Fibroblast of the conjunctiva (primary cell): ENCODE data around the gene LPP.

ENCODE experiments used
- DNase-seq: peaks from one replicate; pipeline ENCODE4 v3.0.0-alpha.2; 2010; ENCODE audit warnings: low read depth

LPP gene

DNA sequence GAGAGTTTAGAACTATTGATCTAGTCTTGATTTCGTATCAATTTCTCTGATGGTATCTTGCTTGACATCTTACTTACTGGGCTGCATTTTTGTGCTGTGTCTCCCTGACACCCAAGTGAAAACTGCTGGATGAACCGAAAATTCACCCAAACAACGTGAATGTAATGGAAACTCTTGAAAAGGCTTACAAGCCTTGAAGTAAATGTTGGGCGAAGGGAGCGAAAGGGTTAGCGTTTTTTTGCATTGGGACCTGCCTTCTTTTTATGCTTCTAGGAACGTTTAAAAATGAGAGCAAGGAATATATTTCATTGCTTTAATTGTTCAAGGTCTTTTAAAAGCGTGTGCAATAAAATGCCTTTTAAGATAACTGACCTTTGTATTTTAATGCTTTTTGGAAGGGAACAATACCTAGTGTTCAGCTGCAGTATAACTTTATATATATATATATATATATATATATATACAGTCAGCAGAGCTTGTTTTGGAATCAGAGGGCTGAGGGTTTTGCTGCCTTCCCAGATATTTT lies 94.1 kb downstream of the LPP start:
- DNase-seq = no peak

- no peak for DNase-seq
Observed at GRCh38 chr3:188253123-188253793, 99.3 kb downstream of the LPP start.

GRCh38 chr3:188253800-188254452 lies 100.0 kb downstream of the LPP start:
- no peak for DNase-seq

- DNase-seq = no peak
Observed at GRCh38 chr3:188254520-188255070, 100.6 kb downstream of the LPP start.

- DNase-seq = no peak
Observed at GRCh38 chr3:188255190-188255589, 101.2 kb downstream of the LPP start.

DNA sequence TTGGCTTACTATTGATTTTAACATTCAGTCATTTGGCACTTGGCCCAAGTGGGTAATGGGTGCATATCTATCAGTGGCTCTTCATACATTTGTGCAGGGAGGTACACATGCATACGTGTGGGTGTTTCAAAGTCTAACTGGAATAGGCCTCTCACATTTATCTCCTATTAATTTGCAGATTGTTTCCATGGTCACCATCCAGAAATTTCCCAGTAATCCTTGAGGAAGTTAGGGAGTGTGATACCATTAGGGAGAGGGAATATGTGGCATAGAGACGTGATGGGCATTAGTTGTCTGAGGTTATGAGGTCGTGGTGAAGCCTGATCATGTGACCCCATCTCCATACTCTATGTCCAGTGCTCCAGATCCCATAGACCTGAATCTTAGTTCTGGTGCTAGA lies 102.8 kb downstream of the LPP start:
- no peak for DNase-seq

GRCh38 chr3:188257384-188258026 lies 103.5 kb downstream of the LPP start:
- no peak for DNase-seq

- no peak for DNase-seq
Observed at GRCh38 chr3:188259191-188259590, 105.2 kb downstream of the LPP start.

DNA sequence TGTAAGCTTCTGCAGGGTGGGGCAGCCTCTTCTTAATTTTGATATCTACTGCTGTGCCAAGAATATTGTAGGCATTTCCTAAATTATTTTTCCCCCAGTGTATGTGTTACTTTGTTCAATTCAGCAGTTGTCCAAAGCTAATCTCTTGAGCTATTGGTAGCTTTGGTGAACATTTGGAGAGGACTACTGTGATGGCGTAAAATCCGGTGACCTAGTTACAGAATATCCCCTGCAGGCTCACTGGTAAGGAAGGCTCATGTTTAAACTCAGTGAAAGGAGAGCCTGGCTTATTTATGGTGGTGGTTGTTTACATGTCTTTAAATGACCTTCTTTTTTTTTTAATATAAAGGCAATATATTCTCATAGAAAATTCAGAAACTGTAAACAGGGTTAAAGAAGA lies 105.6 kb downstream of the LPP start:
- DNase-seq = no peak

DNA sequence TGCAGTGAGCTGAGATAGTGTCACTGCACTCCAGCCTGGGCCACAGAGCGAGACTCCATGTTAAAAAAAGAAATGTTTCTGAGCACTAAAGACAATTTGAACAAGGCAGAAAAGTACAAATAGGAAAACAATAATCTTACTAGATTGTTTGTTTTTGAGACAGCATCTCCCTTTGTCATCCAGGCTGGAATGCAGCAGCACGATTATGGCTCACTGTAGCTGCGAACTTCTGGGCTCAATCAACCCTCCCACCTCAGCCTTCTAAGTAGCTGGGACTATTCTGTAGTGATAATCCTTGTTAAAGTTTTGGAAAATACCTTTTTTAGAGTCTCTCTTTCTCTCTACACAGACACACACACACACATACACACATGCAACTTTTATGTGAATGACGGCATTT lies 107.1 kb downstream of the LPP start:
- no peak for DNase-seq

- no peak for DNase-seq
Observed at GRCh38 chr3:188262488-188262887, 108.5 kb downstream of the LPP start.

DNA sequence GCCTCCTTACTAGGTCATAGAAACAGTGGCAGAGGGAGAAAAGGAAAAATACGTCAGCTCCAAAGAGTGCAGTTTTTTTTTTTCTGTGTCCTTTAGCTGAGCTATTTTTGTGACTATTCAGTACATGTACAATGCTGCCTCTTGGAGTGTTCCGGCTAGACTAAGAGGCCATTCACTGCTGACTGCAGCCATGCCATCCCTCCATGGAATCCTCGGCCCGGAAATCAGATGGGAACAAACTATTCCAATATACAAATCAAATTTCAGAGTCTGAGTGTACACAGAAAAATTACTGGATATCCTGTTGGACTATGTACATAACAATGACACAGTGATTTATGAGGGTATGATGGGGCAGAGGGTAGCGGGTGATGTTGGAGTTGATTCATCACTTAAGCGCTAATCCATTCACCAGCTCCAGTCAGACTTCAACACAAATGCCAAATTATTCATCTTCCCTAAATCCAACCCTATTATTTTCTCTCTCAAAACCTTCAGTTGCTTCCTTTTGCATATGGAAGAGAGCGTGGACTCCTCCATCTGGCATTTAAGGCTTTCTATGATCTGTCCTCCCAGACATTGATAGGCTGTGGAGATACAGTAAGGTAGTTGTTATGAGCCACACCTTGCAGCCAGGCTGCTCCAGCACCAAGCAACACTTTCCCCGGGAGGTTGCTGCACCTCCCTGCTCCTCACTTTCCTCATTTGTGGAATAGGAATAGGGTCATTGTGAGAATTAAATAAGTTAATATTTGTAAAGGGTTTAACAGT lies 109.1 kb downstream of the LPP start:
- peak; percentile 33 for DNase-seq

DNA sequence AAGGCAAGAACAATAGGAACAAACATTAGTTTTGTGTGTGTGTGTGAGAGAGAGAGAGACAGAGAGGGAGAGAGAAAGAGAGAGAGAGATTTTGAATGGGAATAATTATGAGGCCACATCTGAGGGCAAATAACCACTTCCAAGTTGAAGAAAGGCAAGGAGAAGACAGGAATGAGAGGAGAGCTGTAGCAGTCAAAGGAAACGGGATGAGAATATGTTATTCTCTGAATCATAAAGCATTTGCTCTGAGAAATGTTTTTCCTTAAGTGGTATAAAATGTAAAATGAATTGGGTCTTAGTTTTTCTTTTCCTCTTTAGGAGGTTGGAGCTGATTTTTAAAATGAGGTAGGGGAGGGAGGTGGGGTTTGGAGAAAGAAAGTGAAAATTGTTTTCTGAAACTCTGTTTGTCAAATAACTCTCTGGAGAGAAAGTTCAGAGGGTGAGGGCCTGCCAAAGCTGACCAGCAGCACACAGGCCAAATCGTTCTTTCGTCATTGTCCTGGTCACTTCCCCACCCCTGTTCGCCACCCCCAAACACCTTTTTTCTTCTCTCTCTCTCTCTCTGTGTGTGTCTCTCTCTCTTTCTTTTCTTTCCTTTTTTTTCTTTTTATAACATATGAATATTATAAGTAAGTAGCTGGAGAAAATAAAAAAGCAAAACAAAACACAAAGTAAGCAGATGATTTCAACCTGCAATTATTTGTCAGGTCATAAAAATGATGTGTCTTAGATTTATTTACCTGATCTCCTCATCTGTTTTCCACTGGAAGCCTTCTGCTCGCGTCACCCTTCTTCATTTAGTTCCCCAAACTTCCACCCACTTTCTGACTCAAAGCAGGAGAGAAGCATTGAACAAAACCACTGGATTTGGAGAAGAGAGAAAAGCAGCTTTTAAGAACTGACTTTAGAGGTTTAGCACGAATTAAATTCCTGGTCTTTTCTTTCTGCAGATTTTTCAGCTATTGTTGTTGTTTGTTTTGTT lies 110.6 kb downstream of the LPP start:
- DNase-seq = no peak

- peak; percentile 57 for DNase-seq
Observed at GRCh38 chr3:188266562-188267274, 112.8 kb downstream of the LPP start.

DNA sequence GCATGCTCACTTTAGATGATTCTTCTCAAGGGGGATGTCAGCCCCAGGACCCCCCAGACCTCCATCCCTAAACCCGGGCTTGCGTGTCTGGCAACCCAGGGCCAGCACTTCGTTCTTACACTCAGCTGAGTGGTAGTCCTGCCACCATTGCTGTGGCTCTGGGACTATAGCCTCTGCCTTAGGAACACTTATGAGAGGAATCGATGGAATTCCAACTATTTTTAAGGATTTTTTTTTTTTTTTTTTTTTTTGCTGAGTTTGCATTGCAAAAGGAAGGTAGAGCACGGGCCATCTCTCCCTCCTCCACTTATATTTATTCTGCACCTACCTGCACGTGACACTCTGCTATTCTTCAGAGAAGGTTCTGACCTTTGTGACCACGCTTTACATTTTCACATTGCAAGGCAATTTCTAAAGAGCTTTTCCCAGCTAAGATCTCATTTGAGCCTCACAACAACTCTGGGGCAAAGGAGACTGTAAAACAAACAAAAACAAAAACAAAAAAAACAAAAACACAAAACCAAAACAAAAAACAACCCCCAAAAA lies 113.9 kb downstream of the LPP start:
- DNase-seq = no peak

DNA sequence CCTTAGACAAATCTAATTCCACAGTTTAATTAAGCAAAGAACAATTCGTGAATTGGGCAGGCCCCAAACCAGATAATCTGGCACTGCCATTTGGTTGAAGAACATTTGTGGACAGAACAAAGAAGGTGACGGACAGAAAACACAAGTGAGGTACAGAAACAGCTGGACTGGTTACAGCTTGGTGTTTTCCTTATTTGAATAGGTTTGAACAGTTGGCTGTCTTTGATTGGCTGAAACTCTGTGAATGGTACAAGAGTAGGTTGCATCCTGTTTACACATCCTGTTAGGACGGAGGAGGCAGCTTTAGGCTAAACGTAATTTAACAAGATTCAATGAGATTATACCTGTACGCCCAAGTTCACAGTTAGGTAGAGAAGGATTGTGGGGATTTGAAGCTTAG lies 114.4 kb downstream of the LPP start:
- DNase-seq = no peak

- no peak for DNase-seq
Observed at GRCh38 chr3:188269040-188269439, 115.1 kb downstream of the LPP start.

- DNase-seq = peak; percentile 91
Observed at GRCh38 chr3:188270423-188270972, 116.5 kb downstream of the LPP start.

GRCh38 chr3:188271226-188271914 lies 117.4 kb downstream of the LPP start:
- no peak for DNase-seq
